LNCaP clone FGC (cell line): ENCODE measurements around the gene TGM1.

Experiments used
- DNase-seq: peaks from one replicate; pipeline ENCODE4 v3.0.0-alpha.2; 2011; ENCODE audit warnings: low read depth
- H3K4me3 ChIP-seq: 2 replicates; pipeline ENCODE4 v1.5.1; 2011; ENCODE audit warnings: mild to moderate bottlenecking, low read depth, low read length, control low read depth
- CTCF ChIP-seq: IDR thresholded peaks from 2 replicates; pipeline ENCODE4 v1.5.1; 2012; ENCODE audit warnings: mild to moderate bottlenecking; ENCODE audit not compliant: control insufficient read depth, insufficient read depth; ENCODE audit errors: extremely low read depth

TGM1 gene

GRCh38 chr14:24308342-24309124 lies 45.6 kb upstream of the TGM1 start:
- no peak overlapping the region for H3K4me3 ChIP-seq
- TF ChIP-seq CTCF = no peak
- no peak for DNase-seq

- no peak within 1 kb of the TSS for H3K4me3 ChIP-seq
- DNase-seq = no peak
- TF ChIP-seq CTCF = peak; percentile 85
Measured at GRCh38 chr14:24307575-24308341, 44.8 kb upstream of the TGM1 start, which contains the start of gene CIDEB. Gene CIDEB, minus strand, starts transcription at chr14:24307977. Its CDS starts 119 bp downstream, at chr14:24307858.

GRCh38 chr14:24307156-24307574 lies 44.2 kb upstream of the TGM1 start:
- no peak overlapping the region for H3K4me3 ChIP-seq
- TF ChIP-seq CTCF = no peak
- no peak for DNase-seq

- no peak overlapping the region for H3K4me3 ChIP-seq
- DNase-seq = no peak
- TF ChIP-seq CTCF = no peak
Measured at GRCh38 chr14:24304019-24304387, 41.0 kb upstream of the TGM1 start.

GRCh38 chr14:24300326-24300980 lies 37.5 kb upstream of the TGM1 start:
- DNase-seq = no peak
- TF ChIP-seq CTCF = no peak
- peak overlapping the region; percentile 98 for H3K4me3 ChIP-seq

GRCh38 chr14:24299255-24300191 lies 36.5 kb upstream of the TGM1 start, which contains the start of the genes DHRS1 and NOP9:
Gene DHRS1, minus strand, starts transcription at chr14:24299780. Its CDS starts 674 bp downstream, at chr14:24299106.
Gene NOP9, plus strand, starts transcription at chr14:24299850. Its CDS starts 105 bp downstream, at chr14:24299955.
- peak within 1 kb of the TSS; percentile 98 for H3K4me3 ChIP-seq
- peak; percentile 76 for DNase-seq
- TF ChIP-seq CTCF = no peak
